ENCODE data around the gene HIRIP3. TPM values are rescaled to one million over a fixed set of nuclear protein-coding genes. Genes with fewer than 3 reads are reported as not detected.

Gene HIRIP3
- total and polyA plus RNA-seq, 2 experiments from 2014 or later, result 10.4 to 18.5 TPM

DNA sequence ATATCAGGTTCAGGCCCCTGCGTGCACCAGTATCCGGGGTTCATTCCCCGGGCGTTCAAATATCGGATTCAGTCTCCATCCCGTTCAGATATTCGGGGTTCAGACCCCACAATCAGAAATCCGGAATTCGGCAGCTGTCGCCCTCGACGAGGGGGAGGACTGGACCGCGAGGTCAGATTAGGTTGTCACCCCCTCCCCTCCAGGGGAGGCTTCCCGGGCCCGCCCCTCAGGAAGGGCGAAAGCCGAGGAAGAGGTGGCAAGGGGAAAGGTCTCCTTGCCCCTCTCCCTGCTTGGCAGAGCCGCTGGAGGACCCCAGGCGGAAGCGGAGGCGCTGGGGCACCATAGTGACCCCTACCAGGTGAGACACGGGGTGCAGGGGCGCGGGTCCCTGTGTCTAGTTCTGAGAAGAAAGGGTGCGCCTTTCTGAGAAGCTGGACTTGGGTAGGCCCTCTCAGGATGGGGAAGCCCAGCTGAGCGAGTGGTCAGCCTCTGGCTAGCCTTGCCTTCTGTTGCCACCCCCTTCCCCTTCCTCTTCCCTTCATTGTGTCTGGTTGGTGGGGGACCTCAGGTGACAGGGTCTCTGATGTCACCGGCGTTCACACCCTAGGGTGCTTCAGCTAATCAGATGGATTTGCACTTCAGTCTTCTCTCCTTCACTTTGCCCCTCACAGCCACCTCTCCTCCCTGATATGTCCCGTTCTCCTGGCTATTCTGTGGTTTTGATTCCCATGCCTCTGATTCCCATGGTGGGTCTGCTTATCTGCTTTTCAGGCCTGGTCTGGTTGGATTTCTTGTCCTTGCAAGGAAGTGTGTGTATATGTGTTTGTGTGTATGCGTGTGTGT lies 20.9 kb downstream of the HIRIP3 start:
- H2AFZ ChIP-seq, result peak overlapping the region; percentile 84
- H3K36me3 Mint-ChIP-seq (ENCODE audit: low read depth), result peaks cover 40% of the 10 kb centered on the region

More for the DNA sequence above, 20.9 kb downstream of the HIRIP3 start:
- Histone ChIP-seq H3K9me2 (ENCODE audit: insufficient read depth) (peaks cover 4% of the 10 kb centered on the region; the same call in 1 of the 2 replicates), H3K27me3 (ENCODE audit: insufficient read depth) (peaks cover 16% of the 10 kb centered on the region), H3K4me3 (peak overlapping the region; percentile 98), H3F3A (replicated peaks; ENCODE audit: low read depth) (peaks cover 23% of the 10 kb centered on the region; the same call in 1 of the 2 replicates), H4K20me1 (replicated peaks; ENCODE audit: insufficient read depth) (peaks cover 17% of the 10 kb centered on the region), H3K36me3 (ENCODE audit: insufficient read depth) (peaks cover 12% of the 10 kb centered on the region), H3K27ac (ENCODE audit: low read depth) (peak overlapping the region; percentile 74), H3K4me1 (ENCODE audit: insufficient read depth) (peaks cover 27% of the 10 kb centered on the region), H3K79me2 (replicated peaks; ENCODE audit: insufficient read depth) (peaks cover 37% of the 10 kb centered on the region), H3K4me2 (peak overlapping the region; percentile 100)
- Mint-ChIP-seq H3K9me3 (peaks cover 21% of the 10 kb centered on the region), H3K27me3 (ENCODE audit: insufficient read depth, low read depth, poor library complexity) (peaks cover 18% of the 10 kb centered on the region), H3K4me3 (peak overlapping the region; percentile 97), H3K4me1 (peaks cover 29% of the 10 kb centered on the region), H3K27ac (no peak overlapping the region)
- DNase-seq (ENCODE audit: low spot score) (peak; percentile 24), ATAC-seq (peak; percentile 12)
- no peak for TF ChIP-seq CREB1 (CRISPR knock-in tag; IDR thresholded peaks at IDR 0.05; ENCODE audit: low read depth)
- TF ChIP-seq STAT1 (IDR thresholded peaks at IDR 0.05; ENCODE audit: unreplicated experiment), result no peak
- no peak for TF ChIP-seq POLR2AphosphoS5 (IDR thresholded peaks at IDR 0.05; ENCODE audit: low read depth)
- no peak for TF ChIP-seq ETS1 (IDR thresholded peaks at IDR 0.05)
- TF ChIP-seq, protein P1, sequence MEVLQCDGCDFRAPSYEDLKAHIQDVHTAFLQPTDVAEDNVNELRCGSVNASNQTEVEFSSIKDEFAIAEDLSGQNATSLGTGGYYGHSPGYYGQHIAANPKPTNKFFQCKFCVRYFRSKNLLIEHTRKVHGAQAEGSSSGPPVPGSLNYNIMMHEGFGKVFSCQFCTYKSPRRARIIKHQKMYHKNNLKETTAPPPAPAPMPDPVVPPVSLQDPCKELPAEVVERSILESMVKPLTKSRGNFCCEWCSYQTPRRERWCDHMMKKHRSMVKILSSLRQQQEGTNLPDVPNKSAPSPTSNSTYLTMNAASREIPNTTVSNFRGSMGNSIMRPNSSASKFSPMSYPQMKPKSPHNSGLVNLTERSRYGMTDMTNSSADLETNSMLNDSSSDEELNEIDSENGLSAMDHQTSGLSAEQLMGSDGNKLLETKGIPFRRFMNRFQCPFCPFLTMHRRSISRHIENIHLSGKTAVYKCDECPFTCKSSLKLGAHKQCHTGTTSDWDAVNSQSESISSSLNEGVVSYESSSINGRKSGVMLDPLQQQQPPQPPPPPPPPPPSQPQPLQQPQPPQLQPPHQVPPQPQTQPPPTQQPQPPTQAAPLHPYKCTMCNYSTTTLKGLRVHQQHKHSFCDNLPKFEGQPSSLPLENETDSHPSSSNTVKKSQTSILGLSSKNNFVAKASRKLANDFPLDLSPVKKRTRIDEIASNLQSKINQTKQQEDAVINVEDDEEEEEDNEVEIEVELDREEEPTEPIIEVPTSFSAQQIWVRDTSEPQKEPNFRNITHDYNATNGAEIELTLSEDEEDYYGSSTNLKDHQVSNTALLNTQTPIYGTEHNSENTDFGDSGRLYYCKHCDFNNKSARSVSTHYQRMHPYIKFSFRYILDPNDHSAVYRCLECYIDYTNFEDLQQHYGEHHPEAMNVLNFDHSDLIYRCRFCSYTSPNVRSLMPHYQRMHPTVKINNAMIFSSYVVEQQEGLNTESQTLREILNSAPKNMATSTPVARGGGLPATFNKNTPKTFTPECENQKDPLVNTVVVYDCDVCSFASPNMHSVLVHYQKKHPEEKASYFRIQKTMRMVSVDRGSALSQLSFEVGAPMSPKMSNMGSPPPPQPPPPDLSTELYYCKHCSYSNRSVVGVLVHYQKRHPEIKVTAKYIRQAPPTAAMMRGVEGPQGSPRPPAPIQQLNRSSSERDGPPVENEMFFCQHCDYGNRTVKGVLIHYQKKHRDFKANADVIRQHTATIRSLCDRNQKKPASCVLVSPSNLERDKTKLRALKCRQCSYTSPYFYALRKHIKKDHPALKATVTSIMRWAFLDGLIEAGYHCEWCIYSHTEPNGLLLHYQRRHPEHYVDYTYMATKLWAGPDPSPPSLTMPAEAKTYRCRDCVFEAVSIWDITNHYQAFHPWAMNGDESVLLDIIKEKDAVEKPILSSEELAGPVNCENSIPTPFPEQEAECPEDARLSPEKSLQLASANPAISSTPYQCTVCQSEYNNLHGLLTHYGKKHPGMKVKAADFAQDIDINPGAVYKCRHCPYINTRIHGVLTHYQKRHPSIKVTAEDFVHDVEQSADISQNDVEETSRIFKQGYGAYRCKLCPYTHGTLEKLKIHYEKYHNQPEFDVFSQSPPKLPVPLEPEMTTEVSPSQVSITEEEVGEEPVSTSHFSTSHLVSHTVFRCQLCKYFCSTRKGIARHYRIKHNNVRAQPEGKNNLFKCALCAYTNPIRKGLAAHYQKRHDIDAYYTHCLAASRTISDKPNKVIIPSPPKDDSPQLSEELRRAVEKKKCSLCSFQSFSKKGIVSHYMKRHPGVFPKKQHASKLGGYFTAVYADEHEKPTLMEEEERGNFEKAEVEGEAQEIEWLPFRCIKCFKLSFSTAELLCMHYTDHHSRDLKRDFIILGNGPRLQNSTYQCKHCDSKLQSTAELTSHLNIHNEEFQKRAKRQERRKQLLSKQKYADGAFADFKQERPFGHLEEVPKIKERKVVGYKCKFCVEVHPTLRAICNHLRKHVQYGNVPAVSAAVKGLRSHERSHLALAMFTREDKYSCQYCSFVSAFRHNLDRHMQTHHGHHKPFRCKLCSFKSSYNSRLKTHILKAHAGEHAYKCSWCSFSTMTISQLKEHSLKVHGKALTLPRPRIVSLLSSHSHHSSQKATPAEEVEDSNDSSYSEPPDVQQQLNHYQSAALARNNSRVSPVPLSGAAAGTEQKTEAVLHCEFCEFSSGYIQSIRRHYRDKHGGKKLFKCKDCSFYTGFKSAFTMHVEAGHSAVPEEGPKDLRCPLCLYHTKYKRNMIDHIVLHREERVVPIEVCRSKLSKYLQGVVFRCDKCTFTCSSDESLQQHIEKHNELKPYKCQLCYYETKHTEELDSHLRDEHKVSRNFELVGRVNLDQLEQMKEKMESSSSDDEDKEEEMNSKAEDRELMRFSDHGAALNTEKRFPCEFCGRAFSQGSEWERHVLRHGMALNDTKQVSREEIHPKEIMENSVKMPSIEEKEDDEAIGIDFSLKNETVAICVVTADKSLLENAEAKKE (CRISPR knock-in tag; IDR thresholded peaks at IDR 0.05), result no peak
- no peak for TF ChIP-seq JUNB (IDR thresholded peaks at IDR 0.05; ENCODE audit: unreplicated experiment)
- TF ChIP-seq ZNF114 (CRISPR knock-in tag; IDR thresholded peaks at IDR 0.05), result no peak
- TF ChIP-seq EZH2 (IDR thresholded peaks at IDR 0.05; ENCODE audit: low read depth, unreplicated experiment), result no peak
- TF ChIP-seq, protein P2, sequence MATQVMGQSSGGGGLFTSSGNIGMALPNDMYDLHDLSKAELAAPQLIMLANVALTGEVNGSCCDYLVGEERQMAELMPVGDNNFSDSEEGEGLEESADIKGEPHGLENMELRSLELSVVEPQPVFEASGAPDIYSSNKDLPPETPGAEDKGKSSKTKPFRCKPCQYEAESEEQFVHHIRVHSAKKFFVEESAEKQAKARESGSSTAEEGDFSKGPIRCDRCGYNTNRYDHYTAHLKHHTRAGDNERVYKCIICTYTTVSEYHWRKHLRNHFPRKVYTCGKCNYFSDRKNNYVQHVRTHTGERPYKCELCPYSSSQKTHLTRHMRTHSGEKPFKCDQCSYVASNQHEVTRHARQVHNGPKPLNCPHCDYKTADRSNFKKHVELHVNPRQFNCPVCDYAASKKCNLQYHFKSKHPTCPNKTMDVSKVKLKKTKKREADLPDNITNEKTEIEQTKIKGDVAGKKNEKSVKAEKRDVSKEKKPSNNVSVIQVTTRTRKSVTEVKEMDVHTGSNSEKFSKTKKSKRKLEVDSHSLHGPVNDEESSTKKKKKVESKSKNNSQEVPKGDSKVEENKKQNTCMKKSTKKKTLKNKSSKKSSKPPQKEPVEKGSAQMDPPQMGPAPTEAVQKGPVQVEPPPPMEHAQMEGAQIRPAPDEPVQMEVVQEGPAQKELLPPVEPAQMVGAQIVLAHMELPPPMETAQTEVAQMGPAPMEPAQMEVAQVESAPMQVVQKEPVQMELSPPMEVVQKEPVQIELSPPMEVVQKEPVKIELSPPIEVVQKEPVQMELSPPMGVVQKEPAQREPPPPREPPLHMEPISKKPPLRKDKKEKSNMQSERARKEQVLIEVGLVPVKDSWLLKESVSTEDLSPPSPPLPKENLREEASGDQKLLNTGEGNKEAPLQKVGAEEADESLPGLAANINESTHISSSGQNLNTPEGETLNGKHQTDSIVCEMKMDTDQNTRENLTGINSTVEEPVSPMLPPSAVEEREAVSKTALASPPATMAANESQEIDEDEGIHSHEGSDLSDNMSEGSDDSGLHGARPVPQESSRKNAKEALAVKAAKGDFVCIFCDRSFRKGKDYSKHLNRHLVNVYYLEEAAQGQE (IDR thresholded peaks at IDR 0.05; ENCODE audit: unreplicated experiment), result no peak
- no peak; a peak in 1 of 4 replicates for TF ChIP-seq CTCF (conservative IDR thresholded peaks at IDR 0.05; ENCODE audit: low read depth in 2 of 2)
- no peak for TF ChIP-seq NANOG (IDR thresholded peaks at IDR 0.05; ENCODE audit: borderline replicate concordance)
- no peak for TF ChIP-seq EZH2phosphoT487 (IDR thresholded peaks at IDR 0.05; ENCODE audit: unreplicated experiment)
- TF ChIP-seq ZNF331 (CRISPR knock-in tag; IDR thresholded peaks at IDR 0.05; ENCODE audit: low read depth), result no peak

All from GM23338 (cell line).